Stimulated activated CD8-positive, alpha-beta memory T cell treated with anti-CD3 and anti-CD28 coated beads, Interleukin-7, amount 100 ng/mL, for 1 hour (primary cell): Measurements from ENCODE around the gene COL4A1.

Experiments used
- DNase-seq, 2 donors: peaks; one replicate each; pipeline ENCODE4 v3.0.0-alpha.2; 2020; ENCODE audit warnings: low read depth in 2 of 2

COL4A1 gene

DNA sequence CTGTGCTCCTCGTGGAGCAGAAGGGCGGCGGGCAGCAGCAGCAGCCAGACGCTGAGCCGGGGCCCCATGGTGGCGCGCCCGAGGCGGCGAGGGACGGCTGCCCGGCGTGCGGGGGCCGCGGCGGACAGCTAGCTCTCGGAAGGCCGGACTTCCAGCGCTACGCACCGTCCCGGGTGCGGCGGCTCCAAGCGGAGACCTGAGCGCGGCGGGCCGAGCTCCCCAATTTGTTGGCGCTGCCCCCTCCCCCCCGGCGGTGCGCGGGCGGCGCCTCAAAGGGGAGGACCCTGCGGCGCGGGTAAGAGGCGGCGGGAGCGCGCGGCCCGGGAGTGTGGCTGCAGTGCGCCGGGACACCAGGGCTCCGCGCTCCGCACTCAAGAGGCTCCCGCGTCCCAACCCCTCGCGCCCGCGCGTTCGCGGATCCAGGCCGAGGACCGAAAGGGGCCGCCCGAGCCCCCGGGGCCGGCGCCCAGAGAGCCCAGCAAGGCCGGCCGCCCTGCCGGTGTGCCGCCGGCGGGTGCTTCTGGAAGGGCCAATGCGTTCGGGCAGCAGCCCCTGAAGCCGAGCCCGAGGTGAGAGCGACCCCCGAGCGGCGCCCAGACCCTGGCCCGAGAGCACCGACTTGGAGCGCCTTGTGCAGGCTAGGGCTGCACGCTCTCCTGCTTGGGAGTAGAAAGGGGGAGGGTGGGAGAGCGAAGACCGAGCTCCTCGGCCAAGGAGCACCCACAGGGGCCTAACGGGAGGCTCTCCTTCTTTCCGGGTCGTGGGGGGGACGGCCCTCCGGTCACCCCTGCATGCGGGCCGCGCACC lies at the start of gene COL4A1, which contains the start of gene COL4A2:
Gene COL4A1 (minus strand): TSS at position 198 of the 807 bp plus-strand sequence. CDS start 130 bp downstream, at position 68.
Gene COL4A2 (plus strand): TSS at position 325 of the 807 bp plus-strand sequence. CDS start 620 bp downstream, outside the sequence.
- no peak for DNase-seq

GRCh38 chr13:110356362-110356761 lies 49.4 kb upstream of the COL4A1 start:
- no peak for DNase-seq

GRCh38 chr13:110354715-110355473 lies 47.9 kb upstream of the COL4A1 start:
- DNase-seq: no peak

DNA sequence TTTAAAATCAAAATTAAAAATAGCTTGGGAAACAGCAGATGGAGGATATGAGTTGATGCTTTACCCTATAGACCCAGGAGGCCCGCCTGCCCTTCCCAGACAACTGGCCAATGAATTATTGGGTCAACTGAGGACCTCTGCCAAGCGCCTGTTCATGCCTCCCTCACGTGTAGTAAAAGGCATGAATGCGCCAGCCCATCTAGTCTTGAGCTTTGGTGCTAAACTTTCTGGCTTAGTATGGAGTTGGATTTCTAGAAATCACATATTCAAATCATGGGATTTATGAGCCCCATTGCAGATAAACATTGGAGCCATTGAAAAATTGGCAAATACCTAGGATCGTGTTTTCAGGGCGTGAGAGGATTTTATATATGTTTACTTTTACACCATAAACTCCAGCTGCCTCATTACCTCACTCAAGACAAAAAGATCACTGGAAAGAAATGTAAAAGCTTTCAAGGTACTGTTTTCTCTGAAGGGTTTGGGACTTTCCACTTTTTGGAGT lies 47.2 kb upstream of the COL4A1 start:
- no peak for DNase-seq

GRCh38 chr13:110353339-110353977 lies 46.5 kb upstream of the COL4A1 start:
- no peak for DNase-seq

- DNase-seq: no peak
Observed at GRCh38 chr13:110352735-110353134, 45.8 kb upstream of the COL4A1 start.

- no peak for DNase-seq
Observed at GRCh38 chr13:110351636-110352420, 44.9 kb upstream of the COL4A1 start.

DNA sequence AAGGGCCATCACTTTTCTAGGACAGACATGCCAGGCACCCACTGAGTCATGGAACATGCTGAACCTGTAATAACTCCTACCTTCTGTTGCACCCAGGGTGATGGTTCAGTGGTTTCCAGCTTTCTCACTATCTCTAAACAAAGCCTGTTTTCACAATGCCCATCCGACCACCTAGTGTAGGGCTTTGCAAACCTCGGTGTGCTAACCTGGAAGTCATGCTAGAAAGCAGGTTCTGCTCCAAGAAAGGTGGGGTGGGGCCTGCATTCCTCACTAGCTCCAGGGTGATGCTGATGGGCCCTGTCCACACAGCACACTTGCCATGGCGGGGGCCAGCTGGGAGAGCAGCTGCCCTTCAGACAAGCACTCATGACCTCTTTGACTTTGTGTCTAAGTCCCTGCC lies 43.6 kb upstream of the COL4A1 start:
- no peak for DNase-seq

- DNase-seq: no peak
Observed at GRCh38 chr13:110350049-110350448, 43.1 kb upstream of the COL4A1 start.

- DNase-seq: no peak
Observed at GRCh38 chr13:110349239-110349638, 42.3 kb upstream of the COL4A1 start.

DNA sequence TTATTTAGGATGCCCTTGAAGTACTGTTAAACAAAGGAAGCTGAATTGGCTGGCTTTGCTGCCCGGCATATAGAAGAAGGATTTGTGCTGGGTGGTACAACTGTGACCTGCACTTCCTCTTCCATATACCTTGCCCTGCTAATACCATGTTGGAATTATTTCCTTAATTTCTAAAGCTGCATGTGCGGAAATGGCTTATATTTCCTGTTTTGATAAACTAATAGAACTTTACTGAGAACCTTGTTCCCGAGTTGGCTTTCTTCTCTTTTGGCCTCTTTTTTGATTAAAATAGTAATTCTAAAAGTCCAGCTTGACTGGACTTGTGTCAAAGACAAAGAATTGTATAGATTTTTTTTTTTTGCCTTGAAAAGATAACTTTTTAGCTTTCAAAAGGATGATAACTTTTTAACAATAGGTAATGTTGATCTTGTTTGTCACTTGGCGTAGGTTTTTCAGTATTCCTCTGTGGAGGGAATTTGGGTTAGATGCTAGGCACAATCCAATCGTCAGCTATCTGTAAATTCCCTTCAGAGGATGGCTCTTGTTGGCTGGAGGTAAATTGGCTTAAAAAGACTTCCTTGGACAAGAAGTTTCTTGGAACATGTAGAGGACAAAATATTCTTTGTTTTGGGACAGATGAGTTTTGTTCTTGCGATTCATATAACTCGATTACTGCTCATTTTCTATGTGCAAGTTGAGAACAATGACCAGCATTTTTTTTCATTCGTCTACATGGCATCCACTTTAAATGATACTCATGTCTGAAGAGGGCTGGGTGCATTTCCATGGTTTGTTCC lies 41.5 kb upstream of the COL4A1 start:
- no peak for DNase-seq

GRCh38 chr13:110347535-110348308 lies 40.8 kb upstream of the COL4A1 start:
- no peak for DNase-seq

DNA sequence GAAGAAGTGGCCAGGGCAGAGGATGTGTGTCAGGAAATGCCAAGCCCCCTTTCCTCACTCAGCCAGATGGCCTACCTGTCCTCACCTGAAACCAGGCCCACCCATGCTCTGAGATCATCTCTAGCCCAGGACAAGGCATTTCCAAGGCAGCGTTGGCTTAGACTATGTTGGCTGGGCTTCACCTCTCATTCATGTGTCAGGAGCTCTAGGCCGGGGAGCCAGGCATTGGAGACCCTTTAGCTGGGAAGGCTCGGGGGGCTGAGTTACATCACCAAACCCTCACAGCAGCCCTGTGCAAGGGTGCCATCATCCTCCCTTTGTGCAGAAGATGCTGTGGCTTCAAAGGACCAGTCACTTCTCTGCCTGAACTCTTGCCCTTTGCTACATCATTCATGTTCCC lies 40.1 kb upstream of the COL4A1 start:
- no peak for DNase-seq

DNA sequence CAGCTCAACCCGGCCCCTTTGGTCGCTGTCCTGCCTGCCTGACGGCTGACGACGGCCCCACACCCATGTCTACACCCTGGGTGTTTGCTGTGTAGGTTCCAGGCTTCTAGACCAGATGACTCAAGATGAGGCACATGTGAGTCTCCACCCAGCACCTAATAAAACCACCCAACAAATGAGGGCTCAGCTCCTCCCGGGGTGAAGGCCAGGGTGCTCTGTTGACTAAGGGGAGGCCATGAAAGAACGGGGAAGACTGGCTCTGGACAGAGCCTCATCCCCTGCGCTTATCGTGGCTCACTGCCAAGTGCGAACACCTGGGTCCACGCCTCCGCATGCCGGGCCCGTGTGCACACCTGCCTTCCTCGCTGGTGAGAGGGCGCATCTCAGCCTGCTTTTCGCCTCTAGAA lies 39.7 kb upstream of the COL4A1 start:
- no peak for DNase-seq

DNA sequence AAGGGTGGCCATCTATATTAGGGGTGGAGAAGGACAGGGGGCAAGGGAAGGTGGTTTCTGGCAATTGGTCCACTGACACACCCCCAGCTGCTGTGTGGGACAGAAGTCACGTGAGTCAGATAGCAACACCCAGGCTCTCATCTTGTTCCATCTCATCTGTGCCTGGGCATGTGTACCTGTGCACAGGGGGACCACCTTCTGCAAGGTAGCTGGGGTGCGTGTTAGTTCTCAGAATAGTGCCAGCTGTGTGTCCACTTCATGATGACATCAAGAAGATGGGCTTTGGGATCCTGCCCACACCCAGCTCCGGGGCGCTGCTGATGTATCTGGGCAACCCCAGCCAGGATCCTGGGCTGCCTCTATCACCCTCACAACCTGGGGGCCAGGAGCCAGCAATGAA lies 38.7 kb upstream of the COL4A1 start:
- DNase-seq: no peak

GRCh38 chr13:110345266-110345665 lies 38.3 kb upstream of the COL4A1 start:
- DNase-seq: no peak

DNA sequence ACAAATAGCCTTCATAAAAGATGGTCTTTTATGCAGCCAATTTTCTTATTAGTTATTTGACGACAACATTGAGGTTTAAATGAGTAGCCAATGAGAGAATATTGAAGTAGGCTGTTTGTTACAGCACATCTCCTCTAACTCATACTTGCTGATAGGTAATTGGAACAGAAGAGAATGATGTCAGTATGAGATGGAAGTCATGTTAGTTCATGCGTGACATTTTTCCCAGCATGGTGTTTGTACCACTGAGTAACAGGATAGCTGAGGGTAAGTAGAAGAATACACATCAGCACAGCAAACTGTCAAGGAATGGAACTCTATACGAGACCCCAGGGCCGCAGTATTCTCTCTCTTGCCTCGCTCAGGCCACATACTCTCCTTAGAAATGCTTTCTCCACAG lies 37.4 kb upstream of the COL4A1 start:
- DNase-seq: no peak

DNA sequence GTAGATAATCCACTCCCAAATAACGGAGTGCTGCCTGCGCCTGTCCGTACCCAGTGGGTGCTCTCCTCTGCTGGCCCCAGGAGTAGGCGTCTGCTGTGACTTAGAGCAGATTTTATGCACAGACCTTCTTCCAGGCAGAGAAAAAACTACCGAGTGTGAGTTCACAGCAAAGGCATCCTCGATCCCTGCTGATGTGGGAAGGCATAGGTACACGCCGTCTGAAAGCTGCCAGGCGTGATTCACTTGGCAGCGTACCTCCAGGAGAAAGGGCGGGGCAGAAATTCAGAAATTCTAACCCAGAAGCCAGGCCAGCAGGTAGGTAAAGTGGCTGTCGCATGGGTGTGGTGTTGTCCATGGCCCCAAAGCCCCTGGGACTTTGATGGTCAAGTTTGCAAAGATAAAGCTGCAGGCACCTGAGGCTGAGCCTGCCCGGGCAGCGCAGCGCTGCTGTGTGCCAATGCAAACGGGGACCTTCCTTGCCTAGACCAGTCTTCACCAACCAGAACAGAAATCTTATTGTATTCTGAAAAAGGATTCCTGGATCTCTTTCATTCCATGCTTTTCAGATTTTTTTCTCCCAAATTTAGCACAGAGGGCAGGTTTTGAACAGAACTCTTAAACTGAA lies 36.4 kb upstream of the COL4A1 start:
- DNase-seq: no peak

DNA sequence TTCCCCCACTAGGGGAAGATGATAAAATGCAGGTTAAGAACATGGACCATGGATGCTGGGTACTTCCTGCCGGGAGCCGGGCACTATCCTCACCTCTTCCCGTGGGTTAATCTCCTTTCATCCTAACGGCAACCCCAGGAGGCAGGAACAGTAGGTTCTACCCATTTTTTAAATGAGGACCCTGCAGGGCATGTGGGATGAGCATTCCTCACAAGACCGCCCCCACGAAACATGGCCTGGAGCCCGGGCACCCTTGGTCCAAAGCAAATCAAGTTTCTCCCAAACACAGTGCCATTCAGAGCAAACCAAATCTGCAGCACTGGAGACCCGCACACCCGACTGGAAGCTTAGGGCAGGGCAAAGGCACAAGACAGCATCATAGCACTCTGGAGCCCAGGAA lies 35.5 kb upstream of the COL4A1 start:
- no peak for DNase-seq
